ENCODE data around the gene B4GALT6. TPM values are rescaled to one million over a fixed set of nuclear protein-coding genes. Genes with fewer than 3 reads are reported as not detected.
A peak's percentile ranks its signal among the peaks of the same experiment; 100 is the strongest.

Gene B4GALT6
- total RNA-seq, 1 experiment from 2014 or later: 16.1 TPM

GRCh38 chr18:31680831-31681568 lies 3.4 kb downstream of the B4GALT6 start:
- ChIA-PET CTCF (no interaction called here), POLR2A (no interaction called here), RAD21 (ENCODE audit: low non-redundant PET in 1 of 2, low total read pairs in 2 of 2, uncharacterized antibody in 2 of 2, unreplicated experiment in 2 of 2) (no interaction called here)
- Histone ChIP-seq H3K79me2 (ENCODE audit: insufficient read depth, low read length) (peaks cover 22% of the 10 kb centered on the region), H4K20me1 (ENCODE audit: insufficient read depth) (no peaks in the 10 kb centered on the region), H3K36me3 (ENCODE audit: control insufficient read depth in 1 of 2, insufficient read depth in 2 of 2, low read length in 2 of 2) (no peaks in the 10 kb centered on the region), H3K4me1 (ENCODE audit: control insufficient read depth in 1 of 2, insufficient read depth in 2 of 2, low read length in 2 of 2) (peaks cover 24 to 69% of the 10 kb centered on the region in 2 experiments), H3K27me3 (ENCODE audit: insufficient read depth, low read length) (no peaks in the 10 kb centered on the region), H3K27ac (ENCODE audit: low read depth, low read length) (no peak overlapping the region), H3K4me3 (replicated peaks in 1 of 2; ENCODE audit: low read depth in 1 of 2, low read length in 2 of 2) (0 out of 4 replicates have a peak overlapping the region, but pooled peaks of 1 of the 2 experiments have one; percentile 30), H3K4me2 (ENCODE audit: low read length) (peak overlapping the region; percentile 71), H3K9me3 (ENCODE audit: control insufficient read depth in 1 of 2, insufficient read depth in 1 of 2, low read depth in 1 of 2, low read length in 2 of 2) (no peaks in the 10 kb centered on the region), H2AFZ (ENCODE audit: low read depth, low read length, poor library complexity, severe bottlenecking) (no peak overlapping the region), H3K9me2 (ENCODE audit: insufficient read depth) (no peaks in the 10 kb centered on the region; the same call in 1 of the 2 replicates), H3K9ac (ENCODE audit: low read length) (no peak overlapping the region)
- DNase-seq (ENCODE audit: low read depth, low spot score) (no peak), ATAC-seq (no peak)
- intact Hi-C loops (cut with micrococcal nuclease): no loop called here
- BruUV-seq (replicated peaks): no TSS peak
- TF ChIP-seq ZBTB33 (IDR thresholded peaks at IDR 0.05; ENCODE audit: extremely low read depth, insufficient replicate concordance, low read length) (no peak), CTCF (IDR thresholded peaks at IDR 0.05 in 2 of 3, conservative IDR thresholded peaks at IDR 0.05 in 1 of 3; ENCODE audit: borderline replicate concordance in 1 of 3, insufficient read depth in 1 of 3, low read depth in 2 of 3, low read length in 2 of 3) (peak in 2 of 3 experiments; percentile 38 to 60; a peak in 3 of 6 replicates), TCF7L2 (IDR thresholded peaks at IDR 0.05; ENCODE audit: borderline replicate concordance, extremely low read depth, insufficient read depth, insufficient read length) (no peak), ELF1 (IDR thresholded peaks at IDR 0.05; ENCODE audit: borderline replicate concordance, low read depth) (no peak), FOSL1 (IDR thresholded peaks at IDR 0.05; ENCODE audit: low read depth) (no peak)
